OCI-LY7 (cell line): Measurements from ENCODE around the gene MRTFB.

Experiments
- CTCF ChIP-seq: fragments of 200-600 bp; sonication (generic); conservative IDR thresholded peaks from 2 replicates; pipeline ENCODE4 v1.5.1; 2014; ENCODE audit warnings: mild to moderate bottlenecking, antibody characterized with exemption, low read length, moderate library complexity, mixed read lengths
- EZH2phosphoT487 ChIP-seq: fragments of 200-600 bp; sonication (generic); IDR thresholded peaks from 2 replicates; pipeline ENCODE4 v1.6.1; 2018; ENCODE audit warnings: low read depth, borderline replicate concordance, mild to moderate bottlenecking, mixed run types, antibody characterized with exemption, low read length, moderate library complexity, mixed read lengths

GRCh38 chr16:14125708-14126107 lies 54.6 kb downstream of the MRTFB start:
- no peak for TF ChIP-seq CTCF
- no peak for TF ChIP-seq EZH2phosphoT487
